ENCODE measurements around the gene ACSL6. TPM values are rescaled to one million over a fixed set of nuclear protein-coding genes. Genes with fewer than 3 reads are reported as not detected.
A peak's percentile ranks its signal among the peaks of the same experiment; 100 is the strongest.

The ACSL6 gene
- total and polyA plus RNA-seq, 2 donors from 2014 or later, result 1.4 to 2.1 TPM

GRCh38 chr5:132050136-132050535 is 38.7 kb upstream of the ACSL6 start:
- intact Hi-C loops (cut with DNase I), result no loop called here
- Histone ChIP-seq H3K27ac (ENCODE audit: low read depth in 2 of 2, low read length in 2 of 2) (no peak overlapping the region), H3K9ac (ENCODE audit: low read length in 3 of 3) (no peak overlapping the region), H3K36me3 (ENCODE audit: control insufficient read depth in 2 of 3, insufficient read depth in 3 of 3, low read length in 3 of 3) (no peaks in the 10 kb centered on the region), H3K4me1 (ENCODE audit: control insufficient read depth in 2 of 3, insufficient read depth in 2 of 3, low read depth in 1 of 3, low read length in 3 of 3) (no peaks in the 10 kb centered on the region), H3K4me3 (ENCODE audit: low read length in 3 of 3) (no peak overlapping the region), H3K9me3 (ENCODE audit: control insufficient read depth in 2 of 3, insufficient read depth in 1 of 3, low read length in 3 of 3) (no peaks in the 10 kb centered on the region), H3K27me3 (ENCODE audit: control insufficient read depth, insufficient read depth, low read length) (no peaks in the 10 kb centered on the region)
- no peak for FAIRE-seq
- peak in 3 of 5 donors; percentile 6 to 63 (median 11) for DNase-seq
- no peak for TF ChIP-seq CTCF (IDR thresholded peaks at IDR 0.05; ENCODE audit: borderline replicate concordance, extremely low read depth, insufficient read depth)

GRCh38 chr5:132049559-132049958 is 38.1 kb upstream of the ACSL6 start:
- H3K27ac ChIP-seq (ENCODE audit: low read depth in 2 of 2, low read length in 2 of 2), result no peak overlapping the region
- no peak overlapping the region for H3K9ac ChIP-seq (ENCODE audit: low read length in 3 of 3)
- H3K27me3 ChIP-seq (ENCODE audit: control insufficient read depth, insufficient read depth, low read length), result no peaks in the 10 kb centered on the region
- H3K36me3 ChIP-seq (ENCODE audit: control insufficient read depth in 2 of 3, insufficient read depth in 3 of 3, low read length in 3 of 3), result no peaks in the 10 kb centered on the region
- no peak for DNase-seq
- H3K4me1 ChIP-seq (ENCODE audit: control insufficient read depth in 2 of 3, insufficient read depth in 2 of 3, low read depth in 1 of 3, low read length in 3 of 3), result no peaks in the 10 kb centered on the region
- FAIRE-seq, result no peak
- H3K4me3 ChIP-seq (ENCODE audit: low read length in 3 of 3), result no peak overlapping the region
- intact Hi-C loops (cut with DNase I), result no loop called here
- H3K9me3 ChIP-seq (ENCODE audit: control insufficient read depth in 2 of 3, insufficient read depth in 1 of 3, low read length in 3 of 3), result no peaks in the 10 kb centered on the region
- no peak for TF ChIP-seq CTCF (IDR thresholded peaks at IDR 0.05; ENCODE audit: borderline replicate concordance, extremely low read depth, insufficient read depth)

- DNase-seq (no peak), FAIRE-seq (no peak)
- intact Hi-C loops (cut with DNase I), result no loop called here
- no peaks in the 10 kb centered on the region for H3K9me3 ChIP-seq (ENCODE audit: control insufficient read depth in 2 of 3, insufficient read depth in 1 of 3, low read length in 3 of 3)
- no peak overlapping the region for H3K27ac ChIP-seq (ENCODE audit: low read depth in 2 of 2, low read length in 2 of 2)
- no peaks in the 10 kb centered on the region for H3K4me1 ChIP-seq (ENCODE audit: control insufficient read depth in 2 of 3, insufficient read depth in 2 of 3, low read depth in 1 of 3, low read length in 3 of 3)
- H3K27me3 ChIP-seq (ENCODE audit: control insufficient read depth, insufficient read depth, low read length), result no peaks in the 10 kb centered on the region
- no peak overlapping the region for H3K9ac ChIP-seq (ENCODE audit: low read length in 3 of 3)
- no peak for TF ChIP-seq CTCF (IDR thresholded peaks at IDR 0.05; ENCODE audit: borderline replicate concordance, extremely low read depth, insufficient read depth)
- no peaks in the 10 kb centered on the region for H3K36me3 ChIP-seq (ENCODE audit: control insufficient read depth in 2 of 3, insufficient read depth in 3 of 3, low read length in 3 of 3)
- H3K4me3 ChIP-seq (ENCODE audit: low read length in 3 of 3), result no peak overlapping the region
Measured at GRCh38 chr5:132049093-132049492, 37.6 kb upstream of the ACSL6 start.

GRCh38 chr5:132046880-132047299 is 35.4 kb upstream of the ACSL6 start:
- FAIRE-seq (no peak), DNase-seq (peak in 1 of 5 donors; percentile 25)
- intact Hi-C loops (cut with DNase I), result no loop called here
- Histone ChIP-seq H3K36me3 (ENCODE audit: control insufficient read depth in 2 of 3, insufficient read depth in 3 of 3, low read length in 3 of 3) (no peaks in the 10 kb centered on the region), H3K9ac (ENCODE audit: low read length in 3 of 3) (no peak overlapping the region), H3K27me3 (ENCODE audit: control insufficient read depth, insufficient read depth, low read length) (no peaks in the 10 kb centered on the region), H3K9me3 (ENCODE audit: control insufficient read depth in 2 of 3, insufficient read depth in 1 of 3, low read length in 3 of 3) (no peaks in the 10 kb centered on the region), H3K4me3 (ENCODE audit: low read length in 3 of 3) (no peak overlapping the region), H3K27ac (ENCODE audit: low read depth in 2 of 2, low read length in 2 of 2) (no peak overlapping the region), H3K4me1 (ENCODE audit: control insufficient read depth in 2 of 3, insufficient read depth in 2 of 3, low read depth in 1 of 3, low read length in 3 of 3) (no peaks in the 10 kb centered on the region)
- TF ChIP-seq CTCF (IDR thresholded peaks at IDR 0.05; ENCODE audit: borderline replicate concordance, extremely low read depth, insufficient read depth), result no peak
